GM08714 (cell line): ENCODE measurements around the gene ZFP36L2.

Source experiments
- H3K4me3 ChIP-seq: fragments of 200-500 bp; sonication (Bioruptor generic); 2 replicates; pipeline ENCODE4 v1.5.1; 2014; ENCODE audit warnings: mild to moderate bottlenecking, low read length, inconsistent platforms
- ZNF274 ChIP-seq: IDR thresholded peaks from 2 replicates; pipeline ENCODE4 v1.6.1; 2012; ENCODE audit warnings: mild to moderate bottlenecking, low read depth, low read length

The ZFP36L2 gene

GRCh38 chr2:43259512-43259911, 33.1 kb upstream of the ZFP36L2 start:
- no peak overlapping the region for H3K4me3 ChIP-seq
- TF ChIP-seq ZNF274: no peak

GRCh38 chr2:43258547-43259156, 32.2 kb upstream of the ZFP36L2 start:
- H3K4me3 ChIP-seq: no peak overlapping the region
- TF ChIP-seq ZNF274: no peak

- no peak for TF ChIP-seq ZNF274
These were observed 29.0 kb upstream of the ZFP36L2 start for GRCh38 chr2:43255296-43255910.

GRCh38 chr2:43254331-43254730, 27.9 kb upstream of the ZFP36L2 start:
- TF ChIP-seq ZNF274: no peak
- H3K4me3 ChIP-seq: no peak overlapping the region

More at GRCh38 chr2:43255296-43255910, 29.0 kb upstream of the ZFP36L2 start:
- H3K4me3 ChIP-seq: no peak overlapping the region

- H3K4me3 ChIP-seq: no peak overlapping the region
- no peak for TF ChIP-seq ZNF274
These were observed 24.8 kb upstream of the ZFP36L2 start for GRCh38 chr2:43251171-43251731.

- TF ChIP-seq ZNF274: no peak
- no peak overlapping the region for H3K4me3 ChIP-seq
These were observed 23.6 kb upstream of the ZFP36L2 start for GRCh38 chr2:43250015-43250414.

- no peak for TF ChIP-seq ZNF274
- H3K4me3 ChIP-seq: no peak overlapping the region
These were observed 22.2 kb upstream of the ZFP36L2 start for GRCh38 chr2:43248621-43249020.

GRCh38 chr2:43246641-43247040, 20.2 kb upstream of the ZFP36L2 start:
- TF ChIP-seq ZNF274: no peak
- no peak overlapping the region for H3K4me3 ChIP-seq

GRCh38 chr2:43241558-43241957, 15.2 kb upstream of the ZFP36L2 start:
- TF ChIP-seq ZNF274: no peak
- H3K4me3 ChIP-seq: no peak overlapping the region

GRCh38 chr2:43240766-43241150, 14.4 kb upstream of the ZFP36L2 start:
- TF ChIP-seq ZNF274: no peak
- H3K4me3 ChIP-seq: no peak overlapping the region

- no peak overlapping the region; the same call in 1 of the 2 replicates for H3K4me3 ChIP-seq
- no peak for TF ChIP-seq ZNF274
These were observed 13.8 kb upstream of the ZFP36L2 start for GRCh38 chr2:43239981-43240765.

- no peak overlapping the region for H3K4me3 ChIP-seq
- no peak for TF ChIP-seq ZNF274
These were observed 12.4 kb upstream of the ZFP36L2 start for GRCh38 chr2:43238813-43239212.

GRCh38 chr2:43238176-43238575, 11.8 kb upstream of the ZFP36L2 start:
- no peak for TF ChIP-seq ZNF274
- H3K4me3 ChIP-seq: no peak overlapping the region
